ENCODE results near the gene BANP.

DNA sequence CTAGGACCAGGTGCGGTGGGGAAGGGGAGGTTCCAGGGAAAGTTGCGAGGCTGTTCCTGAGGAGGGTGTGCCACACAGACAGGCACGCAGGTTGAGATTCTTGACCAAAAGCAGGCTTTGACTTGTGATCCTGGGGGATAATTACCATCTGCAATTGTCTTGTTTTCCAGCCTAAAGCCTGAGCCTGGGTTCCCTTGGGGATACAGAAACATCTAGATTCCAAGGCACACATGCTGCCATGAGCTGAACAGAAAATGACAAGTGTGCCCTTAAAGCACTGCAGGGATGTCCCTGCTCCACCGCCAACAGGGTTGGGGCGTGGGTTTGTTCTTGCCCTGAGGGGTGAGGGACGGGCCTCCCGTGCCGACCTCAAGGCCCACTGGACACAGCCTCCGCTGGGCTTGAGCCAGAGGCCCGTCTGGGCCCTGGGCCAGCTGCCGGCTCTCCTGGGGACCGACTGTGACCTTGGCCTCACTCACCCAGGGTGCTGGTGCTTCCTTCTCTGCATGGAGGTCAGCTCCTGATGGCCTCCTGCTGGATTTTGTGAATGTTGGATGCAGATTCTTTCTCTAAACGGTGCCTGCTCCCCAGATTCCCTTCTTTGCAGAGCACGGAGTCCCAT is 28.9 kb upstream of the BANP start:
- TF ChIP-seq CTCF (IDR thresholded peaks at IDR 0.05), result no peak
- TF ChIP-seq POLR2A (IDR thresholded peaks at IDR 0.05), result no peak
